ENCODE data around the gene CX3CL1.

The CX3CL1 gene

DNA sequence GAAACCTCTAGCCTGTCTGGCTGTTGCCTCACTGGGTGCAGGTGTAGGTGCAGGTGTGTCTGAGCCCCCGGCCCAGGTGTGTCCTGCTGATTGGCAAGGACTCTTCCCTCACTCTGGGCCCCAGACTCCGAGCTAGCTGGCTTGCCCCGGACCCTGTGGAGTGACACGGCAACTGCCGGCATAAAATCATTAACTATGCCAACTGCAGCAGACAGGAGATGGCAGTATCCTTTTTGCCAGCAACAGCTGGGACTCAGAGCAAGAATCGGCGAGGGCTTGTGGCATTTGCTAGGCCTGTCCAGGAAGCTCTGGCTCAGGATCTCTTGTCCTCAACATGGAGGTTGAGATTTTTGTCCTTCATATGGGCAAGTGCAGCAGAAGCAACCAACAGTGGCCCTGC is 54.1 kb downstream of the CX3CL1 start:
- no peaks in the 10 kb centered on the region for H4K20me1 ChIP-seq (ENCODE audit: insufficient read depth, low read length)
- no peak for ATAC-seq (ENCODE audit: insufficient read depth, low read depth)
- H3K27ac ChIP-seq (ENCODE audit: low read length): no peak overlapping the region
- H3K27me3 ChIP-seq (ENCODE audit: insufficient read depth, low read length, poor library complexity): no peaks in the 10 kb centered on the region
- H3K9ac ChIP-seq (ENCODE audit: low read depth, low read length): no peak overlapping the region
- no peaks in the 10 kb centered on the region for H3K79me2 ChIP-seq (ENCODE audit: insufficient read depth, low read length)
- H3K36me3 ChIP-seq (ENCODE audit: insufficient read depth, low read length): peaks cover 35% of the 10 kb centered on the region
- no peaks in the 10 kb centered on the region for H3K9me3 ChIP-seq (ENCODE audit: insufficient read depth, low read length, severe bottlenecking)
- TF ChIP-seq, protein P1, sequence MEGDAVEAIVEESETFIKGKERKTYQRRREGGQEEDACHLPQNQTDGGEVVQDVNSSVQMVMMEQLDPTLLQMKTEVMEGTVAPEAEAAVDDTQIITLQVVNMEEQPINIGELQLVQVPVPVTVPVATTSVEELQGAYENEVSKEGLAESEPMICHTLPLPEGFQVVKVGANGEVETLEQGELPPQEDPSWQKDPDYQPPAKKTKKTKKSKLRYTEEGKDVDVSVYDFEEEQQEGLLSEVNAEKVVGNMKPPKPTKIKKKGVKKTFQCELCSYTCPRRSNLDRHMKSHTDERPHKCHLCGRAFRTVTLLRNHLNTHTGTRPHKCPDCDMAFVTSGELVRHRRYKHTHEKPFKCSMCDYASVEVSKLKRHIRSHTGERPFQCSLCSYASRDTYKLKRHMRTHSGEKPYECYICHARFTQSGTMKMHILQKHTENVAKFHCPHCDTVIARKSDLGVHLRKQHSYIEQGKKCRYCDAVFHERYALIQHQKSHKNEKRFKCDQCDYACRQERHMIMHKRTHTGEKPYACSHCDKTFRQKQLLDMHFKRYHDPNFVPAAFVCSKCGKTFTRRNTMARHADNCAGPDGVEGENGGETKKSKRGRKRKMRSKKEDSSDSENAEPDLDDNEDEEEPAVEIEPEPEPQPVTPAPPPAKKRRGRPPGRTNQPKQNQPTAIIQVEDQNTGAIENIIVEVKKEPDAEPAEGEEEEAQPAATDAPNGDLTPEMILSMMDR (IDR thresholded peaks at IDR 0.05; ENCODE audit: borderline replicate concordance, extremely low read depth, low read length, poor library complexity, severe bottlenecking): no peak
- no peak for TF ChIP-seq EZH2 (IDR thresholded peaks at IDR 0.05; ENCODE audit: borderline replicate concordance, low read depth, low read length, severe bottlenecking)
- no peak overlapping the region for H3K4me3 ChIP-seq (ENCODE audit: low read depth in 1 of 2, low read length in 2 of 2)
- no peak for DNase-seq
- H3K4me1 ChIP-seq (ENCODE audit: insufficient read depth, low read length): no peaks in the 10 kb centered on the region
- no peak overlapping the region for H2AFZ ChIP-seq (ENCODE audit: low read depth, low read length)
- H3K4me2 ChIP-seq (ENCODE audit: insufficient read depth, low read length): no peak overlapping the region

DNA sequence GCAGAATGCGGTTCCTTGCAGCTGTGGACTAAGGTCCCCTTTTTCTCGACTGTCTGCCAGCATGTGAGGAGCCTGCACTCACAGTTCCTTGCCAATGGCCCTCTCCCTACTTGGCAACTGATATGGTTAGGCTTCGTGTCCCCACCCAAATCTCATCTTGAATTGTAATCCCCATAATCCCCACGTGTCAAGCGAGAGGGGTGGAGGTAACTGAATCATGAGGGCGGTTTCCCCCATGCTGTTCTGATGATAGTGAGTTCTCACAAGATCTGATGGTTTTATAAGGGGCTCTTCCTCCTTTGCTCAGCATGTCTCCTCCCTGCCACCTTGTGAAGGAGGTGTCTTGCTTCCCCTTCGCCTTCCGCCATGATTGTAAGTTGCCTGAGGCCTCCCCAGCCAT is 55.0 kb downstream of the CX3CL1 start:
- H3K9ac ChIP-seq (ENCODE audit: low read depth, low read length): no peak overlapping the region
- TF ChIP-seq, protein P1 (IDR thresholded peaks at IDR 0.05; ENCODE audit: borderline replicate concordance, extremely low read depth, low read length, poor library complexity, severe bottlenecking): no peak
- TF ChIP-seq EZH2 (IDR thresholded peaks at IDR 0.05; ENCODE audit: borderline replicate concordance, low read depth, low read length, severe bottlenecking): no peak
- no peaks in the 10 kb centered on the region for H3K79me2 ChIP-seq (ENCODE audit: insufficient read depth, low read length)
- ATAC-seq (ENCODE audit: insufficient read depth, low read depth) (no peak), DNase-seq (no peak)
- no peak overlapping the region for H2AFZ ChIP-seq (ENCODE audit: low read depth, low read length)
- peaks cover 43% of the 10 kb centered on the region for H3K36me3 ChIP-seq (ENCODE audit: insufficient read depth, low read length)
- no peaks in the 10 kb centered on the region for H3K27me3 ChIP-seq (ENCODE audit: insufficient read depth, low read length, poor library complexity)
- no peak overlapping the region for H3K27ac ChIP-seq (ENCODE audit: low read length)
- no peak overlapping the region for H3K4me2 ChIP-seq (ENCODE audit: insufficient read depth, low read length)
- H3K9me3 ChIP-seq (ENCODE audit: insufficient read depth, low read length, severe bottlenecking): no peaks in the 10 kb centered on the region
- H3K4me3 ChIP-seq (ENCODE audit: low read depth in 1 of 2, low read length in 2 of 2): no peak overlapping the region
- no peaks in the 10 kb centered on the region for H4K20me1 ChIP-seq (ENCODE audit: insufficient read depth, low read length)
- H3K4me1 ChIP-seq (ENCODE audit: insufficient read depth, low read length): no peaks in the 10 kb centered on the region

DNA sequence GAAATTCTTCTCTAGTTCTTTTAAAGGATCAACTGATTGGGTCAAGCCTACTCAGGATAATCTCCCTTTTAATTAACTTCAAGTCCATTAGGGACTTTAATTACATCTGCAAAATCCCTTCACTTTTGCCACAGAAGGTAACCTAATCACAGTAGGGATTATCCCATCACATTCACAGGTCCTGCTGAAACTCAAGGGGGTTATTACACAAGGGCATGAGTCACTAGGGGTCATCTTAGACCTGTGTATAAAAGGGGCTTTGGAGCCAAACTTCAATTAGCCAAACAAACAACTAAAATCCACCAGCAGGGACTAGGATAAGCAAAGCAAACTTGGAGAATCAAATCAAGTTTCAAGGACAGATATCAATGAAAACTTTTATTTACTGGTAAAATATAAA is 55.5 kb downstream of the CX3CL1 start:
- no peak overlapping the region for H3K27ac ChIP-seq (ENCODE audit: low read length)
- no peaks in the 10 kb centered on the region for H3K4me1 ChIP-seq (ENCODE audit: insufficient read depth, low read length)
- H3K4me2 ChIP-seq (ENCODE audit: insufficient read depth, low read length): no peak overlapping the region
- H3K9me3 ChIP-seq (ENCODE audit: insufficient read depth, low read length, severe bottlenecking): no peaks in the 10 kb centered on the region
- H2AFZ ChIP-seq (ENCODE audit: low read depth, low read length): no peak overlapping the region
- H3K27me3 ChIP-seq (ENCODE audit: insufficient read depth, low read length, poor library complexity): no peaks in the 10 kb centered on the region
- H3K36me3 ChIP-seq (ENCODE audit: insufficient read depth, low read length): peaks cover 48% of the 10 kb centered on the region
- H3K79me2 ChIP-seq (ENCODE audit: insufficient read depth, low read length): no peaks in the 10 kb centered on the region
- ATAC-seq (ENCODE audit: insufficient read depth, low read depth) (no peak), DNase-seq (no peak)
- no peaks in the 10 kb centered on the region for H4K20me1 ChIP-seq (ENCODE audit: insufficient read depth, low read length)
- H3K9ac ChIP-seq (ENCODE audit: low read depth, low read length): no peak overlapping the region
- TF ChIP-seq EZH2 (IDR thresholded peaks at IDR 0.05; ENCODE audit: borderline replicate concordance, low read depth, low read length, severe bottlenecking): no peak
- TF ChIP-seq, protein P1 (IDR thresholded peaks at IDR 0.05; ENCODE audit: borderline replicate concordance, extremely low read depth, low read length, poor library complexity, severe bottlenecking): no peak
- H3K4me3 ChIP-seq (ENCODE audit: low read depth in 1 of 2, low read length in 2 of 2): no peak overlapping the region

DNA sequence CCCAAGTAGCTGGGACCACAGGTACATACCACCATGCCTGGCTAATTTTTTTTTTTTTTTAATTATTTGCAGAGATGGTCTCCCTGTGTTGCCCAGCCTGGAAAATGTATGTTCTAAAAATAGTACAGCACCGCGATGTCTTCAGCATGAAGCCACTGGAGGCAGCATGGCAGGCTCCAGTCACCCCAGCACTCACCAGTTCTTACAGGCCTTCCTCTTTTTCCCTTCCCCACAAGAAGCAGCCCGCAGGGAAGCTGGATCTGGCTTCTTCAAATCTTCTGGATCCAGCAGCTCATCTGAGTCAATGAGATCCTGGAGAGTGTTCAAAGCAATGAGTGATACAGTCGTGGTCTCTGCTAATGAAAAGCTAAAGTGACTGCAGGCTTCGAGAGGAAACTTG is 58.7 kb downstream of the CX3CL1 start:
- Histone ChIP-seq H3K4me1 (ENCODE audit: insufficient read depth, low read length) (no peaks in the 10 kb centered on the region), H3K27ac (ENCODE audit: low read length) (no peak overlapping the region), H3K27me3 (ENCODE audit: insufficient read depth, low read length, poor library complexity) (no peaks in the 10 kb centered on the region), H3K36me3 (ENCODE audit: insufficient read depth, low read length) (peaks cover 79% of the 10 kb centered on the region), H4K20me1 (ENCODE audit: insufficient read depth, low read length) (no peaks in the 10 kb centered on the region), H2AFZ (ENCODE audit: low read depth, low read length) (no peak overlapping the region), H3K9ac (ENCODE audit: low read depth, low read length) (no peak overlapping the region), H3K4me3 (ENCODE audit: low read depth in 1 of 2, low read length in 2 of 2) (no peak overlapping the region), H3K79me2 (ENCODE audit: insufficient read depth, low read length) (no peaks in the 10 kb centered on the region), H3K4me2 (ENCODE audit: insufficient read depth, low read length) (no peak overlapping the region), H3K9me3 (ENCODE audit: insufficient read depth, low read length, severe bottlenecking) (no peaks in the 10 kb centered on the region)
- no peak for ATAC-seq (ENCODE audit: insufficient read depth, low read depth)
- no peak for DNase-seq
- TF ChIP-seq EZH2 (IDR thresholded peaks at IDR 0.05; ENCODE audit: borderline replicate concordance, low read depth, low read length, severe bottlenecking): no peak
- TF ChIP-seq, protein P1 (IDR thresholded peaks at IDR 0.05; ENCODE audit: borderline replicate concordance, extremely low read depth, low read length, poor library complexity, severe bottlenecking): no peak

Data from DND-41 (cell line).